GM23338 (cell line): ENCODE results near the gene AGR2. TPM values are rescaled to one million over a fixed set of nuclear protein-coding genes. Genes with fewer than 3 reads are reported as not detected.

ENCODE experiments used
- ATAC-seq: fragments of 200-7000 bp; cut with Tn5 transposase; 3 replicates; pipeline ENCODE4 v1.9.1; 2020
- DNase-seq: peaks from one replicate; pipeline ENCODE4 v3.0.0-alpha.2; 2015; ENCODE audit warnings: low spot score
- H2AFZ ChIP-seq: fragments of 200-600 bp; sonication (generic); 2 replicates; pipeline ENCODE4 v1.8.0; 2016; ENCODE audit warnings: antibody characterized with exemption, mild to moderate bottlenecking, moderate library complexity
- H3F3A ChIP-seq: fragments of 200-600 bp; sonication (generic); replicated peaks from 2 replicates; pipeline ENCODE4 v1.8.0; 2017; ENCODE audit warnings: antibody characterized with exemption, mixed run types, low read depth
- H3K27ac ChIP-seq: fragments of 200-600 bp; sonication (generic); 2 replicates; pipeline ENCODE4 v1.6.1; 2016; ENCODE audit warnings: low read depth
- H3K27me3 ChIP-seq: fragments of 200-600 bp; sonication (generic); 2 replicates; pipeline ENCODE4 v1.8.0; 2016; ENCODE audit warnings: mild to moderate bottlenecking, mixed run types, moderate library complexity; ENCODE audit not compliant: insufficient read depth
- H3K36me3 ChIP-seq: fragments of 200-600 bp; sonication (generic); 2 replicates; pipeline ENCODE4 v1.8.0; 2016; ENCODE audit warnings: mild to moderate bottlenecking; ENCODE audit not compliant: insufficient read depth
- H3K4me1 ChIP-seq: fragments of 200-600 bp; sonication (generic); 2 replicates; pipeline ENCODE4 v1.8.0; 2016; ENCODE audit warnings: mild to moderate bottlenecking, moderate library complexity; ENCODE audit not compliant: insufficient read depth
- H3K4me2 ChIP-seq: fragments of 200-600 bp; sonication (generic); 2 replicates; pipeline ENCODE4 v1.7.1; 2017; ENCODE audit warnings: mixed run types
- H3K4me3 ChIP-seq: fragments of 200-600 bp; sonication (generic); 2 replicates; pipeline ENCODE4 v1.6.1; 2016; ENCODE audit warnings: mixed run types
- H3K79me2 ChIP-seq: fragments of 200-600 bp; sonication (generic); replicated peaks from 2 replicates; pipeline ENCODE4 v1.8.0; 2017; ENCODE audit warnings: mild to moderate bottlenecking; ENCODE audit not compliant: insufficient read depth
- H3K9me2 ChIP-seq: fragments of 200-600 bp; sonication (generic); 2 replicates; pipeline ENCODE4 v1.8.0; 2017; ENCODE audit not compliant: insufficient read depth
- H4K20me1 ChIP-seq: fragments of 200-600 bp; sonication (generic); replicated peaks from 2 replicates; pipeline ENCODE4 v1.8.0; 2017; ENCODE audit warnings: mild to moderate bottlenecking; ENCODE audit not compliant: insufficient read depth
- H3K27ac Mint-ChIP-seq: 2 replicates; pipeline ENCODE4 v1.8.0; 2020; ENCODE audit warnings: inconsistent platforms, mild to moderate bottlenecking, moderate library complexity, mixed read lengths
- H3K27me3 Mint-ChIP-seq: 3 replicates; pipeline ENCODE4 v1.8.0; 2022; ENCODE audit warnings: low read depth, mild to moderate bottlenecking, moderate library complexity, mixed read lengths, inconsistent platforms; ENCODE audit not compliant: insufficient read depth, poor library complexity
- H3K36me3 Mint-ChIP-seq: 3 replicates; pipeline ENCODE4 v1.8.0; 2021; ENCODE audit warnings: low read depth, mild to moderate bottlenecking, inconsistent platforms, moderate library complexity, mixed read lengths
- H3K4me1 Mint-ChIP-seq: 3 replicates; pipeline ENCODE4 v1.8.0; 2020; ENCODE audit warnings: mild to moderate bottlenecking, inconsistent platforms, mixed read lengths
- H3K4me3 Mint-ChIP-seq: 3 replicates; pipeline ENCODE4 v1.8.0; 2021; ENCODE audit warnings: moderate library complexity, mild to moderate bottlenecking, inconsistent platforms, mixed read lengths
- H3K9me3 Mint-ChIP-seq: 3 replicates; pipeline ENCODE4 v1.8.0; 2020; ENCODE audit warnings: moderate library complexity, mild to moderate bottlenecking, inconsistent platforms, mixed read lengths
- CREB1 ChIP-seq: fragments of 250-450 bp; sonication (Bioruptor Pico); IDR thresholded peaks from 2 replicates; pipeline ENCODE4 v1.5.0; 2020; ENCODE audit warnings: low read depth, mild to moderate bottlenecking, moderate library complexity
- CTCF ChIP-seq, 2 experiments: fragments of 200-600 bp in 1 of 2; sonication (generic) in 1 of 2; conservative IDR thresholded peaks; 2 replicates each; pipeline versions ENCODE4 v1.5.1 to v1.6.1; 2016 to 2017; ENCODE audit warnings: antibody characterized with exemption in 2 of 2, low read depth in 2 of 2, mild to moderate bottlenecking in 2 of 2, moderate library complexity in 1 of 2
- ETS1 ChIP-seq: IDR thresholded peaks from 2 replicates; pipeline ENCODE4 v1.6.1; 2016; ENCODE audit warnings: antibody characterized with exemption
- EZH2 ChIP-seq: fragments of 200-600 bp; sonication (generic); IDR thresholded peaks from one replicate; pipeline ENCODE4 v1.8.0; 2017; ENCODE audit warnings: antibody characterized with exemption, mild to moderate bottlenecking, low read depth; ENCODE audit not compliant: unreplicated experiment
- EZH2phosphoT487 ChIP-seq: fragments of 200-600 bp; sonication (generic); IDR thresholded peaks from one replicate; pipeline ENCODE4 v1.8.1; 2018; ENCODE audit warnings: antibody characterized with exemption; ENCODE audit not compliant: unreplicated experiment
- JUNB ChIP-seq: IDR thresholded peaks from one replicate; pipeline ENCODE4 v1.6.1; 2016; ENCODE audit warnings: antibody characterized with exemption; ENCODE audit not compliant: unreplicated experiment
- NANOG ChIP-seq: IDR thresholded peaks from 2 replicates; pipeline ENCODE4 v1.6.1; 2016; ENCODE audit warnings: antibody characterized with exemption, borderline replicate concordance
- POLR2AphosphoS5 ChIP-seq: IDR thresholded peaks from 2 replicates; pipeline ENCODE4 v1.6.1; 2016; ENCODE audit warnings: antibody characterized with exemption, low read depth
- REST ChIP-seq: IDR thresholded peaks from one replicate; pipeline ENCODE4 v1.6.1; 2018; ENCODE audit warnings: antibody characterized with exemption; ENCODE audit not compliant: unreplicated experiment
- STAT1 ChIP-seq: IDR thresholded peaks from one replicate; pipeline ENCODE4 v1.6.1; 2016; ENCODE audit warnings: antibody characterized with exemption; ENCODE audit not compliant: unreplicated experiment
- ZNF114 ChIP-seq: fragments of 250-450 bp; sonication (Bioruptor Pico); IDR thresholded peaks from 2 replicates; pipeline ENCODE4 v1.5.0; 2020; ENCODE audit warnings: mild to moderate bottlenecking, moderate library complexity
- ZNF331 ChIP-seq: fragments of 250-450 bp; sonication (Bioruptor Pico); IDR thresholded peaks from 2 replicates; pipeline ENCODE4 v1.5.0; 2020; ENCODE audit warnings: low read depth, mild to moderate bottlenecking, moderate library complexity
- ZNF462 ChIP-seq: fragments of 250-450 bp; sonication (Bioruptor Pico); IDR thresholded peaks from 2 replicates; pipeline ENCODE4 v1.5.0; 2020; ENCODE audit warnings: mild to moderate bottlenecking, moderate library complexity
- polyA plus RNA-seq: library from polyadenylated mRNA; unstranded; fragments of >200 nt; fragmentation: Nextera tagmentation; extraction: Ambion mirVana; gene quantifications from 2 replicates; pipeline ENCODE4 v1.2.1, GENCODE V29; 2016
- total RNA-seq: library from RNA; depleted of rRNA; stranded (reverse); fragments of >200 nt; shearing (Covaris generic); gene quantifications from 2 replicates; pipeline ENCODE4 v1.2.3, GENCODE V29; 2014

AGR2 gene
- total and polyA plus RNA-seq, 2 experiments from 2014 or later, result not detected

GRCh38 chr7:16810573-16810972 lies 5.8 kb upstream of the AGR2 start:
- ATAC-seq (no peak), DNase-seq (no peak)
- Histone ChIP-seq H3K27me3 (no peaks in the 10 kb centered on the region), H3K4me1 (no peaks in the 10 kb centered on the region), H3K4me3 (no peak overlapping the region), H2AFZ (no peak overlapping the region), H4K20me1 (no peaks in the 10 kb centered on the region), H3K27ac (no peak overlapping the region), H3K9me2 (no peaks in the 10 kb centered on the region), H3K79me2 (no peaks in the 10 kb centered on the region), H3K4me2 (no peak overlapping the region), H3K36me3 (no peaks in the 10 kb centered on the region), H3F3A (no peaks in the 10 kb centered on the region)
- TF ChIP-seq POLR2AphosphoS5 (no peak), ETS1 (no peak), JUNB (no peak), STAT1 (no peak), EZH2 (no peak), ZNF331 (no peak), REST (no peak), ZNF462 (no peak), EZH2phosphoT487 (no peak), CTCF (conservative IDR thresholded peaks at IDR 0.05; ENCODE audit: low read depth in 2 of 2) (no peak), ZNF114 (CRISPR knock-in tag) (no peak), NANOG (no peak), CREB1 (CRISPR knock-in tag) (no peak)
- H3K36me3 Mint-ChIP-seq, result no peaks in the 10 kb centered on the region
- H3K27me3 Mint-ChIP-seq, result peaks cover 3% of the 10 kb centered on the region
- H3K27ac Mint-ChIP-seq, result no peak overlapping the region
- no peaks in the 10 kb centered on the region for H3K9me3 Mint-ChIP-seq
- H3K4me1 Mint-ChIP-seq, result peaks cover 5% of the 10 kb centered on the region; the same call in 2 of the 3 replicates
- H3K4me3 Mint-ChIP-seq, result no peak overlapping the region
